ENCODE data around the gene PJVK. TPM values are rescaled to one million over a fixed set of nuclear protein-coding genes. Genes with fewer than 3 reads are reported as not detected.

PJVK gene
- total and polyA plus RNA-seq, 4 donors, result 0.82 to 5.7 (median 4.5) TPM

- Histone ChIP-seq H3K36me3 (ENCODE audit: control insufficient read depth in 4 of 4, insufficient read depth in 4 of 4, low read length in 4 of 4) (peaks cover 0 to 5% (median 0%) of the 10 kb centered on the region in 4 donors), H3K4me1 (ENCODE audit: control insufficient read depth in 5 of 5, insufficient read depth in 5 of 5, low read length in 5 of 5) (peaks cover 0 to 12% (median 0%) of the 10 kb centered on the region in 5 donors), H3K27ac (ENCODE audit: low read depth in 1 of 2, low read length in 1 of 2) (peak overlapping the region; percentile 73 to 93), H3K9me3 (ENCODE audit: control insufficient read depth in 4 of 4, insufficient read depth in 3 of 4, low read length in 3 of 4) (no peaks in the 10 kb centered on the region), H3K4me3 (peak overlapping the region; percentile 56), H3K9ac (ENCODE audit: insufficient read depth in 1 of 2, low read length in 2 of 2) (peak overlapping the region; percentile 83 to 93), H3K27me3 (ENCODE audit: control insufficient read depth in 3 of 3, insufficient read depth in 3 of 3, low read length in 2 of 3) (no peaks in the 10 kb centered on the region)
- no peak for TF ChIP-seq CTCF (IDR thresholded peaks at IDR 0.05; ENCODE audit: control extremely low read depth, extremely low read depth)
- peak; percentile 86 for ATAC-seq (ENCODE audit: insufficient read depth, low FRiP score)
- 1% methylated on average over 45 of the region's 45 CpGs for WGBS, 2 donors
- peak; percentile 87 to 92 (median 89) for DNase-seq
These were observed 37.5 kb upstream of the PJVK start for GRCh38 chr2:178413472-178414265.

- ATAC-seq (ENCODE audit: insufficient read depth, low FRiP score) (peak; percentile 94), DNase-seq (peak; percentile 93 to 97 (median 96))
- no peaks in the 10 kb centered on the region for H3K9me3 ChIP-seq (ENCODE audit: control insufficient read depth in 4 of 4, insufficient read depth in 3 of 4, low read length in 3 of 4)
- TF ChIP-seq CTCF (IDR thresholded peaks at IDR 0.05; ENCODE audit: control extremely low read depth, extremely low read depth), result peak; percentile 86
- H3K36me3 ChIP-seq (ENCODE audit: control insufficient read depth in 4 of 4, insufficient read depth in 4 of 4, low read length in 4 of 4), result peaks cover 0 to 5% (median 0%) of the 10 kb centered on the region in 4 donors
- H3K9ac ChIP-seq (ENCODE audit: insufficient read depth in 1 of 2, low read length in 2 of 2), result peak overlapping the region; percentile 83 to 93
- peak overlapping the region in 1 of 2 donors; percentile 83 for H3K27ac ChIP-seq (ENCODE audit: low read depth in 1 of 2, low read length in 1 of 2)
- peak overlapping the region; percentile 56 for H3K4me3 ChIP-seq
- peaks cover 0 to 12% (median 0%) of the 10 kb centered on the region in 5 donors for H3K4me1 ChIP-seq (ENCODE audit: control insufficient read depth in 5 of 5, insufficient read depth in 5 of 5, low read length in 5 of 5)
- no peaks in the 10 kb centered on the region for H3K27me3 ChIP-seq (ENCODE audit: control insufficient read depth in 3 of 3, insufficient read depth in 3 of 3, low read length in 2 of 3)
- WGBS, 2 donors, result 13 to 14% methylated on average over 21 of the region's 21 CpGs
These were observed 36.6 kb upstream of the PJVK start for GRCh38 chr2:178414266-178415247.

- no peak overlapping the region for H3K9ac ChIP-seq (ENCODE audit: insufficient read depth in 1 of 2, low read length in 2 of 2)
- no peak for DNase-seq
- no peaks in the 10 kb centered on the region for H3K27me3 ChIP-seq (ENCODE audit: control insufficient read depth in 3 of 3, insufficient read depth in 3 of 3, low read length in 2 of 3)
These were observed 35.2 kb upstream of the PJVK start for GRCh38 chr2:178415979-178416378.

More at GRCh38 chr2:178415979-178416378, 35.2 kb upstream of the PJVK start:
- no peak for ATAC-seq (ENCODE audit: insufficient read depth, low FRiP score)
- Histone ChIP-seq H3K4me1 (ENCODE audit: control insufficient read depth in 5 of 5, insufficient read depth in 5 of 5, low read length in 5 of 5) (peaks cover 0 to 12% (median 0%) of the 10 kb centered on the region in 5 donors), H3K4me3 (no peak overlapping the region), H3K27ac (ENCODE audit: low read depth in 1 of 2, low read length in 1 of 2) (no peak overlapping the region), H3K36me3 (ENCODE audit: control insufficient read depth in 4 of 4, insufficient read depth in 4 of 4, low read length in 4 of 4) (peaks cover 0 to 5% (median 0%) of the 10 kb centered on the region in 4 donors), H3K9me3 (ENCODE audit: control insufficient read depth in 4 of 4, insufficient read depth in 3 of 4, low read length in 3 of 4) (no peaks in the 10 kb centered on the region)
- no peak for TF ChIP-seq CTCF (IDR thresholded peaks at IDR 0.05; ENCODE audit: control extremely low read depth, extremely low read depth)
